Cardiac fibroblast (primary cell): ENCODE results near the gene IL17REL.

Source experiments
- DNase-seq, 2 donors: peaks; one replicate each; pipeline versions ENCODE4 v3.0.0 to v3.0.0-alpha.2; 2010; ENCODE audit warnings: low read depth in 2 of 2
- H3K4me3 ChIP-seq, 2 donors: replicated peaks in 1 of 2; 1 replicate in 1 of 2; 2 replicates in 1 of 2; pipeline ENCODE4 v1.5.1; 2011; ENCODE audit warnings: low read depth in 2 of 2, low read length in 2 of 2, mild to moderate bottlenecking in 2 of 2, moderate library complexity in 1 of 2
- CTCF ChIP-seq: IDR thresholded peaks from one replicate; pipeline ENCODE4 v1.5.1; 2011; ENCODE audit warnings: low read depth, mild to moderate bottlenecking, low read length, inconsistent platforms

IL17REL gene

GRCh38 chr22:49997932-49998717 is 14.4 kb downstream of the IL17REL start:
- no peak for DNase-seq
- no peak overlapping the region for H3K4me3 ChIP-seq
- TF ChIP-seq CTCF, result no peak

GRCh38 chr22:49997251-49997599 is 15.3 kb downstream of the IL17REL start:
- no peak for DNase-seq
- no peak overlapping the region for H3K4me3 ChIP-seq
- no peak for TF ChIP-seq CTCF

GRCh38 chr22:49996518-49997250 is 15.9 kb downstream of the IL17REL start:
- DNase-seq, result no peak
- no peak overlapping the region for H3K4me3 ChIP-seq
- TF ChIP-seq CTCF, result no peak

- H3K4me3 ChIP-seq, result no peak overlapping the region
- DNase-seq, result no peak
- no peak for TF ChIP-seq CTCF
Observed at GRCh38 chr22:49996119-49996517, 16.4 kb downstream of the IL17REL start.

- DNase-seq, result no peak
- no peak overlapping the region for H3K4me3 ChIP-seq
- no peak for TF ChIP-seq CTCF
Observed at GRCh38 chr22:49995361-49996118, 17.0 kb downstream of the IL17REL start.

- no peak overlapping the region for H3K4me3 ChIP-seq
- no peak for DNase-seq
- TF ChIP-seq CTCF, result no peak
Observed at GRCh38 chr22:49995041-49995360, 17.6 kb downstream of the IL17REL start.
